HFFc6 (cell line): ENCODE data around the gene PCSK5. TPM values are rescaled to one million over a fixed set of nuclear protein-coding genes. Genes with fewer than 3 reads are reported as not detected.

Experiments
- DNase-seq: peaks from one replicate; pipeline ENCODE4 v3.0.0-alpha.2; 2018
- H3K27ac Mint-ChIP-seq: 2 replicates; pipeline ENCODE4 v1.8.0; 2020; ENCODE audit warnings: mild to moderate bottlenecking, mixed read lengths
- H3K27me3 Mint-ChIP-seq: 2 replicates; pipeline ENCODE4 v1.8.0; 2021; ENCODE audit warnings: mild to moderate bottlenecking, moderate library complexity, mixed read lengths; ENCODE audit not compliant: insufficient read depth
- H3K36me3 Mint-ChIP-seq: 2 replicates; pipeline ENCODE4 v1.8.0; 2021; ENCODE audit warnings: low read depth, mixed read lengths
- H3K4me1 Mint-ChIP-seq: 2 replicates; pipeline ENCODE4 v1.8.0; 2020; ENCODE audit warnings: low read depth, mixed read lengths
- H3K4me3 Mint-ChIP-seq: 2 replicates; pipeline ENCODE4 v1.8.0; 2020; ENCODE audit warnings: mild to moderate bottlenecking, moderate library complexity, mixed read lengths
- H3K9me3 Mint-ChIP-seq: 2 replicates; pipeline ENCODE4 v1.8.0; 2020; ENCODE audit warnings: mild to moderate bottlenecking, mixed read lengths
- CTCF ChIP-seq: fragments of 200-600 bp; sonication (generic); IDR thresholded peaks from 2 replicates; pipeline ENCODE4 v1.5.0; 2021; ENCODE audit warnings: antibody characterized with exemption, mild to moderate bottlenecking
- total RNA-seq, 6 experiments: library from RNA; stranded (reverse); fragmentation: NEBNext Ultra II Directional; extraction: Animal tissue kit (Norgen Biotek cat#: 25700); gene quantifications; 2 replicates in 1 of 6; 3 replicates in 5 of 6; pipeline ENCODE4 v1.2.3, GENCODE V29; 2021

PCSK5 gene
- total RNA-seq, 6 experiments from 2014 or later: 0.18 to 0.36 (median 0.22) TPM

GRCh38 chr9:76294301-76294700 is 403.8 kb downstream of the PCSK5 start:
- no peak for TF ChIP-seq CTCF
- Mint-ChIP-seq H3K27ac (no peak overlapping the region), H3K4me1 (no peaks in the 10 kb centered on the region), H3K27me3 (peaks cover 18% of the 10 kb centered on the region), H3K4me3 (no peak overlapping the region), H3K9me3 (no peaks in the 10 kb centered on the region), H3K36me3 (no peaks in the 10 kb centered on the region)
- no peak for DNase-seq

- no peak for DNase-seq
- H3K9me3 Mint-ChIP-seq: no peaks in the 10 kb centered on the region
These were observed 406.3 kb downstream of the PCSK5 start for GRCh38 chr9:76296561-76297310.

GRCh38 chr9:76297721-76298239 is 407.3 kb downstream of the PCSK5 start:
- DNase-seq: no peak
- Mint-ChIP-seq H3K27me3 (peaks cover 19% of the 10 kb centered on the region), H3K4me1 (no peaks in the 10 kb centered on the region), H3K9me3 (no peaks in the 10 kb centered on the region), H3K27ac (no peak overlapping the region), H3K36me3 (no peaks in the 10 kb centered on the region), H3K4me3 (peak overlapping the region; percentile 16)
- no peak for TF ChIP-seq CTCF

More at GRCh38 chr9:76296561-76297310, 406.3 kb downstream of the PCSK5 start:
- Mint-ChIP-seq H3K27me3 (peaks cover 17% of the 10 kb centered on the region), H3K4me1 (no peaks in the 10 kb centered on the region), H3K36me3 (no peaks in the 10 kb centered on the region), H3K27ac (no peak overlapping the region), H3K4me3 (no peak overlapping the region)
- TF ChIP-seq CTCF: no peak

- no peak for TF ChIP-seq CTCF
- no peak overlapping the region for H3K27ac Mint-ChIP-seq
- peaks cover 18% of the 10 kb centered on the region for H3K27me3 Mint-ChIP-seq
- no peaks in the 10 kb centered on the region for H3K36me3 Mint-ChIP-seq
- no peaks in the 10 kb centered on the region for H3K4me1 Mint-ChIP-seq
- no peak for DNase-seq
- H3K4me3 Mint-ChIP-seq: no peak overlapping the region
- no peaks in the 10 kb centered on the region for H3K9me3 Mint-ChIP-seq
These were observed 408.2 kb downstream of the PCSK5 start for GRCh38 chr9:76298521-76299144.

- no peak for DNase-seq
- H3K27me3 Mint-ChIP-seq: peaks cover 12% of the 10 kb centered on the region
- H3K4me1 Mint-ChIP-seq: no peaks in the 10 kb centered on the region
- H3K9me3 Mint-ChIP-seq: no peaks in the 10 kb centered on the region
- no peak overlapping the region for H3K4me3 Mint-ChIP-seq
- H3K36me3 Mint-ChIP-seq: no peaks in the 10 kb centered on the region
- no peak overlapping the region for H3K27ac Mint-ChIP-seq
- TF ChIP-seq CTCF: no peak
These were observed 412.1 kb downstream of the PCSK5 start for GRCh38 chr9:76302543-76302942.
